K562 (cell line): ENCODE data around the gene ZNF438. TPM values are rescaled to one million over a fixed set of nuclear protein-coding genes. Genes with fewer than 3 reads are reported as not detected.

Source experiments
- ATF3 ChIP-seq, 2 experiments: fragments of 450-650 bp in 1 of 2; sonication (generic) in 1 of 2; formaldehyde crosslinking in 1 of 2; IDR thresholded peaks in 1 of 2; conservative IDR thresholded peaks in 1 of 2; 2 replicates each; pipeline versions ENCODE4 v1.6.1 to v1.8.1; 2016 to 2023; ENCODE audit warnings: mild to moderate bottlenecking in 2 of 2, moderate library complexity in 2 of 2, inconsistent platforms in 1 of 2, missing genetic modification reagents in 1 of 2
- CBFA2T2 ChIP-seq: fragments of 450-650 bp; conservative IDR thresholded peaks from 2 replicates; pipeline ENCODE4 v1.6.1; 2017; ENCODE audit warnings: mild to moderate bottlenecking
- CREM ChIP-seq: IDR thresholded peaks from 2 replicates; pipeline ENCODE4 v1.6.1; 2014; ENCODE audit warnings: antibody characterized with exemption, low read depth
- E2F3 ChIP-seq: fragments of 250-450 bp; sonication (Bioruptor Pico); IDR thresholded peaks from 2 replicates; pipeline ENCODE4 v1.4.0; 2020; ENCODE audit warnings: mild to moderate bottlenecking
- MLX ChIP-seq, 2 experiments: fragments of 450-650 bp in 1 of 2; sonication (generic) in 1 of 2; formaldehyde crosslinking; conservative IDR thresholded peaks; 2 replicates each; pipeline versions ENCODE4 v1.4.0 to v1.8.1; 2020 to 2022; ENCODE audit warnings: mild to moderate bottlenecking in 1 of 2, missing genetic modification reagents in 1 of 2
- POLR2H ChIP-seq: IDR thresholded peaks from 2 replicates; pipeline ENCODE4 v1.6.1; 2016; ENCODE audit warnings: missing genetic modification characterization, low read depth, mild to moderate bottlenecking, control low read depth, missing compliant biosample characterization, moderate library complexity
- PTTG1 ChIP-seq: fragments of 450-650 bp; IDR thresholded peaks from 2 replicates; pipeline ENCODE4 v1.6.1; 2016; ENCODE audit warnings: low read depth, mild to moderate bottlenecking, missing genetic modification characterization, missing compliant biosample characterization
- RREB1 ChIP-seq: fragments of 250-450 bp; sonication (Bioruptor Pico); IDR thresholded peaks from 2 replicates; pipeline ENCODE4 v1.4.0; 2020
- SIRT6 ChIP-seq: IDR thresholded peaks from one replicate; pipeline ENCODE4 v1.6.1; 2012; ENCODE audit warnings: low read depth, mild to moderate bottlenecking, control low read depth, inconsistent platforms, low read length, moderate library complexity
- TEAD4 ChIP-seq, 2 experiments: sonication (generic) in 1 of 2; formaldehyde crosslinking in 1 of 2; IDR thresholded peaks; 2 replicates each; pipeline versions ENCODE4 v1.6.1 to v1.8.0; 2012 to 2022; ENCODE audit warnings: borderline replicate concordance in 1 of 2, inconsistent platforms in 1 of 2, low read length in 1 of 2, mild to moderate bottlenecking in 1 of 2, missing genetic modification reagents in 1 of 2
- polyA plus RNA-seq, 8 experiments: library from polyadenylated mRNA; depleted of rRNA in 4 of 8; stranded (reverse) in 5 of 8; unstranded in 3 of 8; fragments of >200 nt; fragmentation: Nextera tagmentation in 2 of 8; fragmentation: Illumina TruSeq in 1 of 8; extraction: Ambion mirVana in 2 of 8; extraction: Trizol in 1 of 8; gene quantifications; 2 replicates each; pipeline versions ENCODE4 v1.2.1 to v1.2.3, GENCODE V29; 2011 to 2014; ENCODE audit warnings: inconsistent platforms in 1 of 8, missing spikeins in 1 of 8
- total RNA-seq, 7 experiments: library from RNA; depleted of rRNA in 6 of 7; stranded (reverse); fragments of >200 nt in 6 of 7; fragmentation: Illumina TruSeq in 2 of 7; extraction: Trizol in 2 of 7; gene quantifications; 2 replicates each; pipeline versions ENCODE4 v1.2.1 to v1.2.3, GENCODE V29; 2011 to 2021; ENCODE audit warnings: low replicate concordance in 1 of 7
- TF ChIP-seq, protein P1 (sequence below): sonication (generic); formaldehyde crosslinking; IDR thresholded peaks from 2 replicates; pipeline ENCODE4 v1.8.0; 2022; ENCODE audit warnings: mild to moderate bottlenecking, missing genetic modification reagents
- TF ChIP-seq, protein P2 (sequence below), 2 experiments: fragments of 450-650 bp; IDR thresholded peaks; 2 replicates each; pipeline ENCODE4 v1.6.1; 2018; ENCODE audit warnings: mild to moderate bottlenecking in 2 of 2, low read depth in 1 of 2; ENCODE audit not compliant: partially characterized antibody in 2 of 2

Gene ZNF438
- total and polyA plus RNA-seq, 9 of the 15 experiments (the other 6 are each of a cell fraction or from before 2014, with no cell fraction given) = 0.45 to 1.5 (median 0.91) TPM

GRCh38 chr10:30818010-30818660 lies 213.5 kb downstream of the ZNF438 start (continued):
- TF ChIP-seq MLX (CRISPR knock-in tag; conservative IDR thresholded peaks at IDR 0.05) (no peak), ATF3 (IDR thresholded peaks at IDR 0.05) (no peak), ATF3 (CRISPR knock-in tag; conservative IDR thresholded peaks at IDR 0.05) (no peak), SIRT6 (no peak), PTTG1 (no peak), RREB1 (CRISPR knock-in tag) (0 out of 2 replicates have a peak, but pooled peaks have one; percentile 17), E2F3 (CRISPR knock-in tag) (no peak), POLR2H (tag) (no peak), CREM (peak; percentile 55), CBFA2T2 (peak; percentile 74), TEAD4 (IDR thresholded peaks at IDR 0.05; ENCODE audit: low read length) (peak; percentile 82), TEAD4 (CRISPR knock-in tag; IDR thresholded peaks at IDR 0.05; ENCODE audit: borderline replicate concordance) (no peak)
- TF ChIP-seq, protein P1, sequence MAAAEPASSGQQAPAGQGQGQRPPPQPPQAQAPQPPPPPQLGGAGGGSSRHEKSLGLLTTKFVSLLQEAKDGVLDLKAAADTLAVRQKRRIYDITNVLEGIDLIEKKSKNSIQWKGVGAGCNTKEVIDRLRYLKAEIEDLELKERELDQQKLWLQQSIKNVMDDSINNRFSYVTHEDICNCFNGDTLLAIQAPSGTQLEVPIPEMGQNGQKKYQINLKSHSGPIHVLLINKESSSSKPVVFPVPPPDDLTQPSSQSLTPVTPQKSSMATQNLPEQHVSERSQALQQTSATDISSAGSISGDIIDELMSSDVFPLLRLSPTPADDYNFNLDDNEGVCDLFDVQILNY (CRISPR knock-in tag) = no peak
- TF ChIP-seq, protein P2, sequence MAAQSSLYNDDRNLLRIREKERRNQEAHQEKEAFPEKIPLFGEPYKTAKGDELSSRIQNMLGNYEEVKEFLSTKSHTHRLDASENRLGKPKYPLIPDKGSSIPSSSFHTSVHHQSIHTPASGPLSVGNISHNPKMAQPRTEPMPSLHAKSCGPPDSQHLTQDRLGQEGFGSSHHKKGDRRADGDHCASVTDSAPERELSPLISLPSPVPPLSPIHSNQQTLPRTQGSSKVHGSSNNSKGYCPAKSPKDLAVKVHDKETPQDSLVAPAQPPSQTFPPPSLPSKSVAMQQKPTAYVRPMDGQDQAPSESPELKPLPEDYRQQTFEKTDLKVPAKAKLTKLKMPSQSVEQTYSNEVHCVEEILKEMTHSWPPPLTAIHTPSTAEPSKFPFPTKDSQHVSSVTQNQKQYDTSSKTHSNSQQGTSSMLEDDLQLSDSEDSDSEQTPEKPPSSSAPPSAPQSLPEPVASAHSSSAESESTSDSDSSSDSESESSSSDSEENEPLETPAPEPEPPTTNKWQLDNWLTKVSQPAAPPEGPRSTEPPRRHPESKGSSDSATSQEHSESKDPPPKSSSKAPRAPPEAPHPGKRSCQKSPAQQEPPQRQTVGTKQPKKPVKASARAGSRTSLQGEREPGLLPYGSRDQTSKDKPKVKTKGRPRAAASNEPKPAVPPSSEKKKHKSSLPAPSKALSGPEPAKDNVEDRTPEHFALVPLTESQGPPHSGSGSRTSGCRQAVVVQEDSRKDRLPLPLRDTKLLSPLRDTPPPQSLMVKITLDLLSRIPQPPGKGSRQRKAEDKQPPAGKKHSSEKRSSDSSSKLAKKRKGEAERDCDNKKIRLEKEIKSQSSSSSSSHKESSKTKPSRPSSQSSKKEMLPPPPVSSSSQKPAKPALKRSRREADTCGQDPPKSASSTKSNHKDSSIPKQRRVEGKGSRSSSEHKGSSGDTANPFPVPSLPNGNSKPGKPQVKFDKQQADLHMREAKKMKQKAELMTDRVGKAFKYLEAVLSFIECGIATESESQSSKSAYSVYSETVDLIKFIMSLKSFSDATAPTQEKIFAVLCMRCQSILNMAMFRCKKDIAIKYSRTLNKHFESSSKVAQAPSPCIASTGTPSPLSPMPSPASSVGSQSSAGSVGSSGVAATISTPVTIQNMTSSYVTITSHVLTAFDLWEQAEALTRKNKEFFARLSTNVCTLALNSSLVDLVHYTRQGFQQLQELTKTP (IDR thresholded peaks at IDR 0.05; ENCODE audit: low read depth in 1 of 2, partially characterized antibody in 2 of 2) = no peak
